ENCODE data around the gene TTC38. TPM values are rescaled to one million over a fixed set of nuclear protein-coding genes. Genes with fewer than 3 reads are reported as not detected.

Gene TTC38
- total RNA-seq, 1 donor from 2014 or later = 55.3 TPM

DNA sequence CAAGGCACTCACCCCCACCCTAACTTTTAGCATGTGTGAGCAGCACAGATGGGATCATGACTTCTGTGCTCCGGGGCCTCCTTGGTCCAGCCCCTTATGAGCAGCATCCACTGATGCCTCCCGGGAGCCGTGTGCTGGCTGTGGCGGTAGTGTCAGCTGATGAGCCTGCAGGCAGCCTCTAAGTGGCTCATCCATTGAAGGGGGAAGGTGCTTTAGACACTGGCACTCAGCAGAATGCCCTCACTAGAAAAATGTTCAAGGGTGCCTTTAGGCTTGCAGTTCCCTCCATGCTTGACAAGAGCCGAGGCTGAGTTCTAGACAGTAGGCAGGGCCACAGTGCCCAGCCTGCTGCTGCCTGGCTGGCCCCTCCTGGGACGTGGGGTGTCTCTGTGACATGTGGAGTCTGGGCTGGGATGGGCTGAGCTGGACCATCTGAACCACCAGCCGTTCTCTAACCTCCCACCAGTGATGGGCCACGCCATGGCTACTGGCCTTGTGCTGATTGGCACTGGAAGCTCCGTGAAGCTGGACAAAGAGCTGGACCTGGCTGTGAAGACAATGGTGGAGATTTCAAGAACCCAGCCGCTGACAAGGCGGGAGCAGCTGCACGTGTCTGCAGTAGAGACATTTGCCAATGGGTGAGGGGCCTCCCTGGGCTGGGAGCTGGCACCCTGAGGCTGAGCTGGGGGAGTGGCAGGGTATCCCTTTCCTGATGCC is 5.8 kb downstream of the TTC38 start:
- intact Hi-C loops (cut with DNase I) = no loop called here
- H3K36me3 ChIP-seq = peaks cover 45 to 65% of the 10 kb centered on the region in 2 donors
- DNase-seq (ENCODE audit: low spot score in 2 of 2) = no peak

GRCh38 chr22:46274381-46274780 is 6.6 kb downstream of the TTC38 start:
- intact Hi-C loops (cut with DNase I) = no loop called here
- Histone ChIP-seq H3K27ac (no peak overlapping the region), H3K36me3 (peaks cover 53 to 73% of the 10 kb centered on the region in 2 donors), H3K27me3 (no peaks in the 10 kb centered on the region), H3K4me1 (peaks cover 0 to 1% of the 10 kb centered on the region in 2 donors), H3K9me3 (no peaks in the 10 kb centered on the region), H3K4me3 (no peak overlapping the region)
- no peak for DNase-seq (ENCODE audit: low spot score in 2 of 2)
- TF ChIP-seq CTCF (IDR thresholded peaks at IDR 0.05) = no peak

More for the DNA sequence above, 5.8 kb downstream of the TTC38 start:
- Histone ChIP-seq H3K4me3 (no peak overlapping the region), H3K4me1 (peaks cover 0 to 6% of the 10 kb centered on the region in 2 donors), H3K27me3 (no peaks in the 10 kb centered on the region), H3K9me3 (no peaks in the 10 kb centered on the region), H3K27ac (no peak overlapping the region)
- TF ChIP-seq CTCF (IDR thresholded peaks at IDR 0.05) = no peak

GRCh38 chr22:46275455-46276122 is 7.8 kb downstream of the TTC38 start:
- DNase-seq (ENCODE audit: low spot score in 2 of 2) = no peak
- no peak for TF ChIP-seq CTCF (IDR thresholded peaks at IDR 0.05)
- Histone ChIP-seq H3K36me3 (peaks cover 62 to 85% of the 10 kb centered on the region in 2 donors), H3K4me3 (no peak overlapping the region), H3K9me3 (no peaks in the 10 kb centered on the region), H3K27ac (no peak overlapping the region), H3K27me3 (no peaks in the 10 kb centered on the region), H3K4me1 (no peaks in the 10 kb centered on the region)
- intact Hi-C loops (cut with DNase I) = no loop called here

DNA sequence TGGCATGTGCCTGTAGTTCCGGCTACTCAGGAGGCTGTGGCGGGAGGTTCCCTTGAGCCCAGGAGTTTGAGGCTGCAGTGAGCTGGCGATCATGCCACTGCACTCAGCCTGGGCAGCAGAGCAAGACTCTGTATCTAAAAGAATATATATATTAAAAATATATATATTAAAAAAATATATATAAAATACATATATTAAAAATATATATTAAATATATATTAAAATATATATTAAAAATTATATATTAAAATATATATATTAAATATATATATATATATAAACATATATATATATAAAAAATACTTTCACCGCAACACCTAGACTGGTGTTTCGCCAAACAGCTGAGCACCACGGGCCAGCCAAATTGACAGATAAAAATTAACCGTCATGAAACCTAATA is 8.8 kb downstream of the TTC38 start:
- H3K9me3 ChIP-seq = no peaks in the 10 kb centered on the region
- H3K27ac ChIP-seq = no peak overlapping the region
- H3K4me3 ChIP-seq = no peak overlapping the region
- no peaks in the 10 kb centered on the region for H3K4me1 ChIP-seq
- intact Hi-C loops (cut with DNase I) = no loop called here
- no peaks in the 10 kb centered on the region for H3K27me3 ChIP-seq
- no peak for DNase-seq (ENCODE audit: low spot score in 2 of 2)
- TF ChIP-seq CTCF (IDR thresholded peaks at IDR 0.05) = no peak
- H3K36me3 ChIP-seq = peaks cover 70 to 93% of the 10 kb centered on the region in 2 donors

GRCh38 chr22:46278656-46279645 is 11.1 kb downstream of the TTC38 start:
- intact Hi-C loops (cut with DNase I) = no loop called here
- H3K27me3 ChIP-seq = no peaks in the 10 kb centered on the region
- no peak overlapping the region for H3K4me3 ChIP-seq
- no peak for DNase-seq (ENCODE audit: low spot score in 2 of 2)
- H3K4me1 ChIP-seq = no peaks in the 10 kb centered on the region
- H3K36me3 ChIP-seq = peaks cover 71 to 90% of the 10 kb centered on the region in 2 donors
- H3K9me3 ChIP-seq = no peaks in the 10 kb centered on the region
- H3K27ac ChIP-seq = no peak overlapping the region
- no peak for TF ChIP-seq CTCF (IDR thresholded peaks at IDR 0.05)

Data from ascending aorta (tissue), 2 donors.